K562 (cell line): ENCODE results near the gene LMBR1. TPM values are rescaled to one million over a fixed set of nuclear protein-coding genes. Genes with fewer than 3 reads are reported as not detected.

Experiments
- ATAC-seq: fragments of 200-7000 bp; cut with Tn5 transposase; 3 replicates; pipeline ENCODE4 v1.9.1; 2020; ENCODE audit warnings: moderate library complexity
- BruUV-seq: library from RNA; stranded (reverse); fragments of 400-500 nt; replicated peaks from 2 replicates; lab custom pipeline; 2021; lab: Mats Ljungman, UMichigan
- CTCF ChIA-PET: fragments of 300-600 bp; formaldehyde crosslinking; extraction: SDS; loops from one replicate; lab custom pipeline; 2021; ENCODE audit warnings: low intra/inter-chr PET ratio; lab: Yijun Ruan, JAX
- POLR2A ChIA-PET: fragments of 300-600, 350-650 bp; sonication (Branson Sonifier 250); formaldehyde crosslinking; extraction: SDS; loops from one replicate; lab custom pipeline; 2021; ENCODE audit warnings: antibody characterized with exemption, inconsistent platforms; lab: Yijun Ruan, JAX
- DNase-seq, 4 experiments: peaks; one replicate each; pipeline versions ENCODE4 v3.0.0 to v3.0.0-alpha.2; 2011 to 2018; ENCODE audit warnings: low spot score in 3 of 4, mixed read lengths in 3 of 4; ENCODE audit errors: extremely low read depth in 1 of 4
- FAIRE-seq: peaks from 2 replicates; lab custom pipeline; 2011; peaks lifted over from hg19 to GRCh38; lab: Jason Lieb, UNC
- H2AFZ ChIP-seq: 2 replicates; pipeline ENCODE4 v1.6.0; 2011; ENCODE audit warnings: low read depth, low read length, control low read depth, inconsistent platforms
- H3K27ac ChIP-seq: fragments of 200-600 bp; 3 replicates; pipeline ENCODE4 v1.8.0; 2011; ENCODE audit warnings: low read depth, mild to moderate bottlenecking, control low read depth, inconsistent platforms, low read length, moderate library complexity, mixed read lengths; ENCODE audit errors: extremely low read depth
- H3K27me3 ChIP-seq, 2 experiments: fragments of 300-600 bp in 1 of 2; 2 replicates in 1 of 2; 3 replicates in 1 of 2; pipeline versions ENCODE4 v1.6.0 to v1.8.0; 2011; ENCODE audit warnings: inconsistent platforms in 2 of 2, low read length in 2 of 2, mild to moderate bottlenecking in 1 of 2, mixed read lengths in 1 of 2, moderate library complexity in 1 of 2; ENCODE audit not compliant: control insufficient read depth in 2 of 2, insufficient read depth in 2 of 2
- H3K36me3 ChIP-seq: fragments of 300-600 bp; 3 replicates; pipeline ENCODE4 v1.8.0; 2011; ENCODE audit warnings: mild to moderate bottlenecking, low read length, inconsistent platforms; ENCODE audit not compliant: control insufficient read depth, insufficient read depth
- H3K4me1 ChIP-seq, 2 experiments: fragments of 200-600 bp in 1 of 2; replicated peaks in 1 of 2; 2 replicates in 1 of 2; 3 replicates in 1 of 2; pipeline versions ENCODE4 v1.5.1 to v1.8.0; 2011; ENCODE audit warnings: inconsistent platforms in 2 of 2, low read length in 2 of 2, mild to moderate bottlenecking in 1 of 2, mixed read lengths in 1 of 2, moderate library complexity in 1 of 2; ENCODE audit not compliant: control insufficient read depth in 2 of 2, insufficient read depth in 2 of 2
- H3K4me2 ChIP-seq: 2 replicates; pipeline ENCODE4 v1.6.1; 2011; ENCODE audit warnings: low read length, control low read depth, inconsistent platforms, mixed read lengths; ENCODE audit not compliant: insufficient read depth
- H3K4me3 ChIP-seq: fragments of 200-600 bp; sonication (generic), shearing (Covaris generic); 2 replicates; pipeline ENCODE4 v1.5.1; 2016; ENCODE audit warnings: control low read depth, inconsistent platforms
- H3K79me2 ChIP-seq: fragments of 200-600 bp; 3 replicates; pipeline ENCODE4 v1.8.0; 2011; ENCODE audit warnings: low read length, inconsistent platforms; ENCODE audit not compliant: control insufficient read depth, insufficient read depth
- H3K9ac ChIP-seq, 2 experiments: 2 replicates each; pipeline versions ENCODE4 v1.6.0 to v1.6.1; 2011; ENCODE audit warnings: low read depth in 2 of 2, low read length in 2 of 2, control low read depth in 1 of 2, inconsistent platforms in 1 of 2, mild to moderate bottlenecking in 1 of 2, mixed read lengths in 1 of 2; ENCODE audit not compliant: insufficient read depth in 1 of 2
- H3K9me1 ChIP-seq: one replicate; pipeline ENCODE4 v1.6.0; 2011; ENCODE audit warnings: inconsistent platforms, mild to moderate bottlenecking, low read length, moderate library complexity; ENCODE audit not compliant: control insufficient read depth, insufficient read depth
- H3K9me3 ChIP-seq: replicated peaks from 2 replicates; pipeline ENCODE4 v1.5.1; 2011; ENCODE audit warnings: low read depth, low read length, inconsistent platforms; ENCODE audit not compliant: control insufficient read depth, insufficient read depth
- H4K20me1 ChIP-seq: replicated peaks from 2 replicates; pipeline ENCODE4 v1.6.1; 2011; ENCODE audit warnings: low read length, inconsistent platforms, mixed read lengths; ENCODE audit not compliant: control insufficient read depth, insufficient read depth
- HNRNPH1 ChIP-seq: fragments of 200-400 bp; formaldehyde crosslinking; optimal IDR thresholded peaks from 2 replicates; pipeline ENCODE3; 2017; ENCODE audit warnings: low read depth, mild to moderate bottlenecking, low read length, moderate library complexity
- IRF1 ChIP-seq: sonication (generic); formaldehyde crosslinking; IDR thresholded peaks from 2 replicates; pipeline ENCODE4 v1.8.0; 2022; ENCODE audit warnings: missing genetic modification reagents, mild to moderate bottlenecking, borderline replicate concordance
- MCM7 ChIP-seq, 2 experiments: fragments of 450-650 bp; IDR thresholded peaks; 2 replicates each; pipeline ENCODE4 v1.6.1; 2016 to 2018
- NR2F6 ChIP-seq: fragments of 450-650 bp; formaldehyde crosslinking; IDR thresholded peaks from 2 replicates; pipeline ENCODE4 v1.4.0; 2020; ENCODE audit warnings: mild to moderate bottlenecking
- NR4A1 ChIP-seq, 2 experiments: fragments of 250-450 bp in 1 of 2; fragments of 450-650 bp in 1 of 2; sonication (Bioruptor Pico) in 1 of 2; IDR thresholded peaks; 2 replicates each; pipeline versions ENCODE4 v1.4.0 to v1.6.1; 2016 to 2020; ENCODE audit warnings: mild to moderate bottlenecking in 2 of 2, missing compliant biosample characterization in 1 of 2, missing genetic modification characterization in 1 of 2, moderate library complexity in 1 of 2
- TCFL5 ChIP-seq: fragments of 250-450 bp; sonication (Bioruptor Pico); conservative IDR thresholded peaks from 2 replicates; pipeline ENCODE4 v1.6.1; 2021; ENCODE audit warnings: mild to moderate bottlenecking, moderate library complexity, matching md5 sums
- TGIF2 ChIP-seq: sonication (generic); formaldehyde crosslinking; IDR thresholded peaks from 2 replicates; pipeline ENCODE4 v1.8.1; 2022; ENCODE audit warnings: mild to moderate bottlenecking, missing genetic modification reagents, moderate library complexity
- THAP12 ChIP-seq: fragments of 250-450 bp; sonication (Bioruptor Pico); IDR thresholded peaks from 2 replicates; pipeline ENCODE4 v1.9.0; 2021; ENCODE audit warnings: mild to moderate bottlenecking, inconsistent platforms
- ZBTB11 ChIP-seq, 3 experiments: fragments of 200-800 bp in 1 of 3; fragments of 250-450 bp in 1 of 3; fragments of 450-650 bp in 1 of 3; sonication (Bioruptor Pico) in 1 of 3; sonication (Bioruptor generic) in 1 of 3; formaldehyde crosslinking in 1 of 3; IDR thresholded peaks; 2 replicates each; pipeline versions ENCODE4 v1.6.1 to v1.8.0; 2016 to 2022; ENCODE audit warnings: mild to moderate bottlenecking in 2 of 3, missing genetic modification characterization in 2 of 3, missing compliant biosample characterization in 1 of 3, moderate library complexity in 1 of 3
- ZNF280A ChIP-seq: fragments of 450-650 bp; IDR thresholded peaks from 2 replicates; pipeline ENCODE4 v1.6.1; 2018; ENCODE audit warnings: mild to moderate bottlenecking, low read depth; ENCODE audit not compliant: partially characterized antibody
- ZNF551 ChIP-seq: fragments of 250-450 bp; sonication (Bioruptor Pico); IDR thresholded peaks from 2 replicates; pipeline ENCODE4 v1.5.0; 2021; ENCODE audit warnings: mild to moderate bottlenecking, moderate library complexity
- WGBS: fragments of 100-300 bp; shearing (Covaris generic); methylation state at CpG from one replicate; pipeline ENCODE4 v1.1.6; 2016; ENCODE audit warnings: low coverage, mixed read lengths; ENCODE audit not compliant: insufficient coverage; ENCODE audit errors: missing lambda C conversion rate; 5-methylcytosine and 5-hydroxymethylcytosine counted together
- in situ Hi-C: fragments of 300-500 bp; cut with MboI; formaldehyde crosslinking; loops from 4 replicates; pipeline ENCODE4 v1.15.0; 2018; ENCODE audit warnings: inconsistent platforms, mixed read lengths
- intact Hi-C: fragments of 100-400 bp; cut with micrococcal nuclease; formaldehyde crosslinking; loops from 2 replicates; pipeline ENCODE4 v1.14.2; 2022
- polyA plus RNA-seq, 8 experiments: library from polyadenylated mRNA; depleted of rRNA in 4 of 8; stranded (reverse) in 5 of 8; unstranded in 3 of 8; fragments of >200 nt; fragmentation: Nextera tagmentation in 2 of 8; fragmentation: Illumina TruSeq in 1 of 8; extraction: Ambion mirVana in 2 of 8; extraction: Trizol in 1 of 8; gene quantifications; 2 replicates each; pipeline versions ENCODE4 v1.2.1 to v1.2.3, GENCODE V29; 2011 to 2014; ENCODE audit warnings: inconsistent platforms in 1 of 8, missing spikeins in 1 of 8
- total RNA-seq, 7 experiments: library from RNA; depleted of rRNA in 6 of 7; stranded (reverse); fragments of >200 nt in 6 of 7; fragmentation: Illumina TruSeq in 2 of 7; extraction: Trizol in 2 of 7; gene quantifications; 2 replicates each; pipeline versions ENCODE4 v1.2.1 to v1.2.3, GENCODE V29; 2011 to 2021; ENCODE audit warnings: low replicate concordance in 1 of 7

Gene LMBR1
- total and polyA plus RNA-seq, 9 of the 15 experiments (the other 6 are each of a cell fraction or from before 2014, with no cell fraction given) = 7.7 to 90.0 (median 59.9) TPM

GRCh38 chr7:156759579-156760202 lies 133.3 kb downstream of the LMBR1 start (continued):
- TF ChIP-seq ZNF280A = peak; percentile 77
- no peak for TF ChIP-seq ZBTB11 (CRISPR knock-in tag; IDR thresholded peaks at IDR 0.05)
- no peak for TF ChIP-seq MCM7 (IDR thresholded peaks at IDR 0.05)

GRCh38 chr7:156759143-156759542 lies 133.8 kb downstream of the LMBR1 start:
- 84% methylated on average over 2 of the region's 2 CpGs for WGBS
- DNase-seq (no peak), FAIRE-seq (no peak), ATAC-seq (no peak)
- H3K4me2 ChIP-seq = no peak overlapping the region
- CTCF ChIA-PET = no interaction called here
- no peak overlapping the region for H3K4me3 ChIP-seq
- peaks cover 7% of the 10 kb centered on the region for H3K9me3 ChIP-seq
- H3K79me2 ChIP-seq = no peaks in the 10 kb centered on the region
- peaks cover 45% of the 10 kb centered on the region for H3K36me3 ChIP-seq
- POLR2A ChIA-PET = interaction anchor here (0.6 to 1.1 kb wide), 2 partner anchors 37 to 55 kb away, joined by 3 to 4 read pairs; no protein-coding TSS in a partner anchor
- no peaks in the 10 kb centered on the region for H4K20me1 ChIP-seq
- H3K27me3 ChIP-seq = no peaks in the 10 kb centered on the region
- no peak overlapping the region for H3K27ac ChIP-seq
- intact Hi-C loops = no loop called here
- H2AFZ ChIP-seq = no peak overlapping the region
- in situ Hi-C loops = no loop called here
- no TSS peak for BruUV-seq
- no peaks in the 10 kb centered on the region; a peak in 1 of 5 replicates for H3K4me1 ChIP-seq
- H3K9me1 ChIP-seq = no peaks in the 10 kb centered on the region
- no peak overlapping the region for H3K9ac ChIP-seq
- TF ChIP-seq TGIF2 (CRISPR knock-in tag) (no peak), NR2F6 (CRISPR knock-in tag) (no peak), ZNF551 (CRISPR knock-in tag) (no peak), IRF1 (CRISPR knock-in tag) (no peak), HNRNPH1 (no peak), TCFL5 (CRISPR knock-in tag) (no peak), THAP12 (no peak), NR4A1 (CRISPR knock-in tag; IDR thresholded peaks at IDR 0.05) (no peak), NR4A1 (tag; IDR thresholded peaks at IDR 0.05) (no peak)
